Smooth muscle cell (in vitro differentiated cells): Measurements from ENCODE around the gene TXN. TPM values are rescaled to one million over a fixed set of nuclear protein-coding genes. Genes with fewer than 3 reads are reported as not detected.
"Not testable (repeated sequence)": the region's sequence is repeated elsewhere in the genome, so short reads cannot be mapped to it uniquely, and the experiment has no call there.

Experiments used
- DNase-seq: peaks from one replicate; lab custom pipeline; 2025; ENCODE audit not compliant: unreplicated experiment; lab: John Stamatoyannopoulos, UW
- H2AFZ ChIP-seq: fragments of 200-600 bp; sonication (generic); 2 replicates; pipeline ENCODE4 v1.6.0; 2016; ENCODE audit warnings: antibody characterized with exemption, low read depth, mild to moderate bottlenecking
- H3F3A ChIP-seq: fragments of 200-600 bp; sonication (generic); 2 replicates; pipeline ENCODE4 v1.6.0; 2017; ENCODE audit warnings: antibody characterized with exemption, low read depth
- H3K27ac ChIP-seq: fragments of 200-600 bp; sonication (generic); 2 replicates; pipeline ENCODE4 v1.5.1; 2016; ENCODE audit warnings: low read depth, mild to moderate bottlenecking
- H3K27me3 ChIP-seq: fragments of 200-600 bp; sonication (generic); 2 replicates; pipeline ENCODE4 v1.6.1; 2016; ENCODE audit warnings: low read depth, mild to moderate bottlenecking
- H3K36me3 ChIP-seq: fragments of 200-600 bp; sonication (generic); 2 replicates; pipeline ENCODE4 v1.5.1; 2016; ENCODE audit warnings: low read depth
- H3K4me1 ChIP-seq: fragments of 200-600 bp; sonication (generic); 2 replicates; pipeline ENCODE4 v1.5.1; 2016; ENCODE audit warnings: low read depth
- H3K4me2 ChIP-seq: fragments of 200-600 bp; sonication (generic); 2 replicates; pipeline ENCODE4 v1.6.0; 2016; ENCODE audit warnings: mild to moderate bottlenecking
- H3K4me3 ChIP-seq: fragments of 200-600 bp; sonication (generic); 2 replicates; pipeline ENCODE4 v1.5.1; 2016; ENCODE audit warnings: mild to moderate bottlenecking
- H3K79me2 ChIP-seq: fragments of 200-600 bp; sonication (generic); 2 replicates; pipeline ENCODE4 v1.6.0; 2016; ENCODE audit warnings: low read depth, mild to moderate bottlenecking
- H3K9ac ChIP-seq: fragments of 200-600 bp; sonication (generic); 2 replicates; pipeline ENCODE4 v1.6.0; 2016; ENCODE audit warnings: low read depth
- H3K9me3 ChIP-seq: fragments of 200-600 bp; sonication (generic); replicated peaks from 2 replicates; pipeline ENCODE4 v1.5.1; 2016; ENCODE audit warnings: low read depth
- H4K20me1 ChIP-seq: fragments of 200-600 bp; sonication (generic); 2 replicates; pipeline ENCODE4 v1.6.0; 2016; ENCODE audit warnings: low read depth
- CTCF ChIP-seq: fragments of 200-600 bp; sonication (generic); IDR thresholded peaks from 2 replicates; pipeline ENCODE4 v1.5.1; 2017; ENCODE audit warnings: borderline replicate concordance, mild to moderate bottlenecking, antibody characterized with exemption; ENCODE audit not compliant: insufficient read depth, poor library complexity, severe bottlenecking
- WGBS: methylation state at CpG from one replicate; pipeline ENCODE4 v1.1.7; 2016; ENCODE audit warnings: low lambda C conversion rate; 5-methylcytosine and 5-hydroxymethylcytosine counted together
- polyA plus RNA-seq: library from polyadenylated mRNA; unstranded; fragments of >200 nt; fragmentation: Nextera tagmentation; extraction: Ambion mirVana; gene quantifications from 2 replicates; pipeline ENCODE4 v1.2.1, GENCODE V29; 2016
- total RNA-seq: library from RNA; depleted of rRNA; stranded (reverse); fragments of >200 nt; gene quantifications from 2 replicates; pipeline ENCODE4 v1.2.3, GENCODE V29; 2014

Gene TXN
- total and polyA plus RNA-seq, 2 experiments from 2014 or later = 394 to 426 TPM

DNA sequence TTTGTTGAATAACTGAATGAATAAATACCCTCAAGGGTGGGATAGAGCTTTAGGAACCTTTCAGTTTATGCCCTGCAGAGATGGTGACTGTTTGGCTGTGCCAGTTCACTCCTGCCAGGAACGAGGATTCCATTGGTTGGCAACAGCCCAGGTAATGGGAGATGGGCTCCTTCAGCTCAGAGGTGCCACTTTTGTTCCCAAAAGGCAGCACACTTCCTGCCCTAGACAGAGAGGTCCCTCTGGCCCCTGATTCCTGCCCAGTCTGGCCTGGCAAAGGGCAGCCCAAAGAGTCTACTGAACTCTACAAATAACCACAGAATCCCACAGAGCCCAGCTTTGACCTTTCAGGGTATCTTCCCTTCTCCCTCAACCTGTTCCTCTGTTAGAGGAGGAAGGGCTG, 49.9 kb downstream of the TXN start:
- H3K27ac ChIP-seq = no peak overlapping the region
- H2AFZ ChIP-seq = no peak overlapping the region
- WGBS = 83% methylated on average over 1 of the region's 1 CpG
- no peak overlapping the region for H3K4me2 ChIP-seq
- no peak overlapping the region for H3K4me3 ChIP-seq
- no peaks in the 10 kb centered on the region for H3K4me1 ChIP-seq
- no peaks in the 10 kb centered on the region for H3K79me2 ChIP-seq
- no peaks in the 10 kb centered on the region for H3K36me3 ChIP-seq
- no peak overlapping the region for H3K9ac ChIP-seq
- H3K9me3 ChIP-seq = no peaks in the 10 kb centered on the region
- peaks cover 10% of the 10 kb centered on the region for H3K27me3 ChIP-seq
- TF ChIP-seq CTCF = no peak
- DNase-seq = no peak
- no peaks in the 10 kb centered on the region for H4K20me1 ChIP-seq
- no peaks in the 10 kb centered on the region for H3F3A ChIP-seq

- not testable (repeated sequence) for H3K4me3 ChIP-seq, H2AFZ ChIP-seq, H3K9ac ChIP-seq, H3F3A ChIP-seq, H4K20me1 ChIP-seq, H3K36me3 ChIP-seq, H3K27ac ChIP-seq, H3K9me3 ChIP-seq, H3K4me1 ChIP-seq, DNase-seq, H3K4me2 ChIP-seq, H3K79me2 ChIP-seq
- H3K27me3 ChIP-seq = peaks cover 10% of the 10 kb centered on the region
- WGBS = 93% methylated on average over 5 of the region's 5 CpGs
Measured at GRCh38 chr9:110205612-110206011, 50.7 kb downstream of the TXN start.

GRCh38 chr9:110202232-110202631, 54.1 kb downstream of the TXN start:
- no peaks in the 10 kb centered on the region for H3F3A ChIP-seq
- peaks cover 3% of the 10 kb centered on the region for H3K27me3 ChIP-seq
- no peak for TF ChIP-seq CTCF
- no peak overlapping the region for H3K4me3 ChIP-seq
- no peaks in the 10 kb centered on the region for H3K36me3 ChIP-seq
- no peaks in the 10 kb centered on the region for H3K4me1 ChIP-seq
- H3K27ac ChIP-seq = no peak overlapping the region
- H3K4me2 ChIP-seq = no peak overlapping the region
- H4K20me1 ChIP-seq = no peaks in the 10 kb centered on the region
- no peaks in the 10 kb centered on the region for H3K79me2 ChIP-seq
- 81% methylated on average over 6 of the region's 6 CpGs for WGBS
- H3K9ac ChIP-seq = no peak overlapping the region
- no peaks in the 10 kb centered on the region for H3K9me3 ChIP-seq
- no peak for DNase-seq
- no peak overlapping the region for H2AFZ ChIP-seq

GRCh38 chr9:110199643-110200042, 56.7 kb downstream of the TXN start:
- Histone ChIP-seq H3K79me2 (no peaks in the 10 kb centered on the region), H3K4me3 (no peak overlapping the region), H3K27me3 (no peaks in the 10 kb centered on the region), H3K9me3 (no peaks in the 10 kb centered on the region), H3K36me3 (no peaks in the 10 kb centered on the region), H3K27ac (no peak overlapping the region), H3F3A (no peaks in the 10 kb centered on the region), H3K9ac (no peak overlapping the region), H2AFZ (no peak overlapping the region), H3K4me1 (no peaks in the 10 kb centered on the region), H4K20me1 (no peaks in the 10 kb centered on the region), H3K4me2 (no peak overlapping the region)
- no peak for DNase-seq
- TF ChIP-seq CTCF = no peak
- 94% methylated on average over 2 of the region's 2 CpGs for WGBS
